GM19455 (cell line): ENCODE measurements around the gene KCNN4.
"Not testable (repeated sequence)": the region's sequence is repeated elsewhere in the genome, so short reads cannot be mapped to it uniquely, and the experiment has no call there.

Source experiments
- ATAC-seq: cut with Tn5 transposase; IDR thresholded peaks from one replicate; pipeline ENCODE4 v1.9.1; 2021; ENCODE audit not compliant: unreplicated experiment

Gene KCNN4

GRCh38 chr19:43775299-43775890 is 5.4 kb downstream of the KCNN4 start:
- no peak for ATAC-seq

- not testable (repeated sequence) for ATAC-seq
These were observed 5.9 kb downstream of the KCNN4 start for GRCh38 chr19:43774940-43775258.

GRCh38 chr19:43774103-43774939 is 6.5 kb downstream of the KCNN4 start:
- no peak for ATAC-seq

- ATAC-seq: no peak
These were observed 7.1 kb downstream of the KCNN4 start for GRCh38 chr19:43773725-43774102.

GRCh38 chr19:43769256-43769655 is 11.5 kb downstream of the KCNN4 start:
- ATAC-seq: no peak

- ATAC-seq: no peak
These were observed 12.3 kb downstream of the KCNN4 start for GRCh38 chr19:43768273-43769050.

GRCh38 chr19:43767818-43768217 is 13.0 kb downstream of the KCNN4 start:
- ATAC-seq: no peak

- no peak for ATAC-seq
These were observed 13.5 kb downstream of the KCNN4 start for GRCh38 chr19:43767316-43767715.

- ATAC-seq: no peak
These were observed 14.1 kb downstream of the KCNN4 start for GRCh38 chr19:43766755-43767043.

- ATAC-seq: peak; percentile 68
These were observed 15.5 kb downstream of the KCNN4 start for GRCh38 chr19:43765109-43765876.

- not testable (repeated sequence) for ATAC-seq
These were observed 16.1 kb downstream of the KCNN4 start for GRCh38 chr19:43764684-43765083.

GRCh38 chr19:43763473-43763939 is 17.3 kb downstream of the KCNN4 start:
- ATAC-seq: no peak

GRCh38 chr19:43762814-43763213 is 18.0 kb downstream of the KCNN4 start:
- no peak for ATAC-seq

GRCh38 chr19:43760941-43761340 is 19.8 kb downstream of the KCNN4 start:
- ATAC-seq: no peak

GRCh38 chr19:43759515-43759914 is 21.3 kb downstream of the KCNN4 start:
- ATAC-seq: no peak

GRCh38 chr19:43755256-43755801 is 25.4 kb downstream of the KCNN4 start:
- peak; percentile 16 for ATAC-seq

GRCh38 chr19:43754503-43755255 is 26.1 kb downstream of the KCNN4 start, which contains the start of gene SMG9:
SMG9 (minus strand) TSS chr19:43754962; CDS start chr19:43750741, 4,221 bp downstream.
- ATAC-seq: peak; percentile 50

- ATAC-seq: no peak
These were observed 26.6 kb downstream of the KCNN4 start for GRCh38 chr19:43754253-43754502.

GRCh38 chr19:43752287-43752875 is 28.4 kb downstream of the KCNN4 start:
- no peak for ATAC-seq
